22Rv1 (cell line): ENCODE data around the gene ADCY7.

ENCODE experiments used
- H3K27ac ChIP-seq: fragments of 450-650 bp; 2 replicates; pipeline ENCODE4 v1.5.1; 2017
- ZFX ChIP-seq: fragments of 450-650 bp; IDR thresholded peaks from 2 replicates; pipeline ENCODE4 v1.6.1; 2017; ENCODE audit warnings: antibody characterized with exemption, borderline replicate concordance
- TF ChIP-seq, protein P1 (sequence below): fragments of 450-650 bp; IDR thresholded peaks from 2 replicates; pipeline ENCODE4 v1.5.1; 2017; ENCODE audit warnings: mild to moderate bottlenecking

The ADCY7 gene

GRCh38 chr16:50278251-50278650, 11.9 kb downstream of the ADCY7 start:
- no peak for TF ChIP-seq ZFX
- TF ChIP-seq, protein P1, sequence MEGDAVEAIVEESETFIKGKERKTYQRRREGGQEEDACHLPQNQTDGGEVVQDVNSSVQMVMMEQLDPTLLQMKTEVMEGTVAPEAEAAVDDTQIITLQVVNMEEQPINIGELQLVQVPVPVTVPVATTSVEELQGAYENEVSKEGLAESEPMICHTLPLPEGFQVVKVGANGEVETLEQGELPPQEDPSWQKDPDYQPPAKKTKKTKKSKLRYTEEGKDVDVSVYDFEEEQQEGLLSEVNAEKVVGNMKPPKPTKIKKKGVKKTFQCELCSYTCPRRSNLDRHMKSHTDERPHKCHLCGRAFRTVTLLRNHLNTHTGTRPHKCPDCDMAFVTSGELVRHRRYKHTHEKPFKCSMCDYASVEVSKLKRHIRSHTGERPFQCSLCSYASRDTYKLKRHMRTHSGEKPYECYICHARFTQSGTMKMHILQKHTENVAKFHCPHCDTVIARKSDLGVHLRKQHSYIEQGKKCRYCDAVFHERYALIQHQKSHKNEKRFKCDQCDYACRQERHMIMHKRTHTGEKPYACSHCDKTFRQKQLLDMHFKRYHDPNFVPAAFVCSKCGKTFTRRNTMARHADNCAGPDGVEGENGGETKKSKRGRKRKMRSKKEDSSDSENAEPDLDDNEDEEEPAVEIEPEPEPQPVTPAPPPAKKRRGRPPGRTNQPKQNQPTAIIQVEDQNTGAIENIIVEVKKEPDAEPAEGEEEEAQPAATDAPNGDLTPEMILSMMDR = no peak
- no peak overlapping the region for H3K27ac ChIP-seq

DNA sequence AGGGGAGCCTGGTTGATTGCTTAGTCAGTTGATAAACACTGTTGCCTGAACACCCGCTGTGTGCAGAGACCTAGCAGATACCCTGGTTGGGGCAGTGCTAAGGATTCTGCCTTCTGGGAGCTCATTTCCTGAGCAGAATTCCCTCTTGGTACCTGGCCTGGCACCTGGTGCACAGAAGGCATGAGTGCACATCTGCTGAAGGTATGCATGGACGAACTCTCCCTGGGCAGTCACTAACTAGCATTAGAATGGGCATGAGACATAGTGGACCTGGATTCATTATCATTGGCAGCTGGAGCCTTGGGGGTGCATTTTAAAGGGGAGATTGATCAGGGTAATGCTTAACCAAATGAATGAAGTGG, 13.1 kb downstream of the ADCY7 start:
- H3K27ac ChIP-seq = no peak overlapping the region
- no peak for TF ChIP-seq ZFX
- TF ChIP-seq, protein P1 = no peak

GRCh38 chr16:50280932-50281331, 14.6 kb downstream of the ADCY7 start:
- TF ChIP-seq ZFX = no peak
- TF ChIP-seq, protein P1 = no peak
- no peak overlapping the region for H3K27ac ChIP-seq

DNA sequence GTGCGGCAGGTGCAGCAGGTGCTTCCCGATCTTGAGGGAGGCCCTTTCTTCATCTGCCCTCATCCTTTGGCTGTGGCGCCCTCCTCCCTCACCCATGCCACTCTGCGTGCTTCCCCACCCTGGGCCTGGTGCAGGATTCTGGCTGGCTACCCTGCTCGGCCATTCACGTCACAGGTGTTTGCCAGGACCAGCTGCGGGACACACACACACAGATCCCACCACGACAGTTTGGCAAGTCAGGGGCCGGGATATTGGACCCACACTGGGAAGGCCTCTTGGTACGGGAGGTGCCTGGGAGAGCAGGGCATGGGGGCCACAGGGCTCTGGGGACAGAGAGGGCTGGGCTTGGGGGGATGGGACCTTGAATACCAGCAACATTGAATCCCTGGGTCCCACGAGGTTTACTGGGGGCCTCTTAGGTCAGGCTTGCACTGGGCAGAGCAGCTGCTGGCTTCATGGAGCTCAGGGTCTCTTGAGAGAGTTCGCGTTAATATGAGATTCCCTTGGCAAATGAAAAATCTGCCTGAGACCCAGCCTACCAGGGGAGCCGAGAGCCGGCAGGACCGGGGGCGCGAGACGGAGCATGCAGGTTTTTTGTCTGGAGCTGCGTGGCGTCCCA, 15.1 kb downstream of the ADCY7 start:
- no peak overlapping the region for H3K27ac ChIP-seq
- TF ChIP-seq, protein P1 = no peak
- TF ChIP-seq ZFX = no peak

- TF ChIP-seq ZFX = no peak
- TF ChIP-seq, protein P1 = no peak
- no peak overlapping the region for H3K27ac ChIP-seq
These were observed 15.7 kb downstream of the ADCY7 start for GRCh38 chr16:50282010-50282538.

- no peak overlapping the region for H3K27ac ChIP-seq
- TF ChIP-seq ZFX = no peak
- TF ChIP-seq, protein P1 = no peak
These were observed 16.7 kb downstream of the ADCY7 start for GRCh38 chr16:50282955-50283631.
